ENCODE results near the gene MAST4.
A peak's percentile ranks its signal among the peaks of the same experiment; 100 is the strongest.

The MAST4 gene

GRCh38 chr5:67000794-67001475, 404.7 kb downstream of the MAST4 start:
- H3K36me3 ChIP-seq (ENCODE audit: control insufficient read depth in 2 of 2, insufficient read depth in 2 of 2, low read length in 2 of 2), result no peaks in the 10 kb centered on the region
- no peaks in the 10 kb centered on the region for H3K9me3 ChIP-seq (ENCODE audit: control insufficient read depth in 2 of 2, low read length in 2 of 2)
- no peak overlapping the region for H3K27ac ChIP-seq (ENCODE audit: low read length)
- H3K9ac ChIP-seq (ENCODE audit: low read length in 2 of 2), result no peak overlapping the region
- no peak overlapping the region for H3K4me3 ChIP-seq (ENCODE audit: low read length in 2 of 2)
- no peaks in the 10 kb centered on the region for H3K27me3 ChIP-seq (ENCODE audit: control insufficient read depth in 1 of 2, insufficient read depth in 2 of 2, low read length in 2 of 2)
- peaks cover 6% of the 10 kb centered on the region for H3K4me1 ChIP-seq (ENCODE audit: control insufficient read depth, insufficient read depth, low read length)

GRCh38 chr5:67002832-67003684, 406.9 kb downstream of the MAST4 start:
- no peaks in the 10 kb centered on the region for H3K27me3 ChIP-seq (ENCODE audit: control insufficient read depth in 1 of 2, insufficient read depth in 2 of 2, low read length in 2 of 2)
- no peaks in the 10 kb centered on the region for H3K9me3 ChIP-seq (ENCODE audit: control insufficient read depth in 2 of 2, low read length in 2 of 2)
- H3K9ac ChIP-seq (ENCODE audit: low read length in 2 of 2), result peak overlapping the region in 1 of 2 donors; percentile 92
- no peaks in the 10 kb centered on the region for H3K36me3 ChIP-seq (ENCODE audit: control insufficient read depth in 2 of 2, insufficient read depth in 2 of 2, low read length in 2 of 2)
- H3K4me1 ChIP-seq (ENCODE audit: control insufficient read depth, insufficient read depth, low read length), result peaks cover 15% of the 10 kb centered on the region
- H3K27ac ChIP-seq (ENCODE audit: low read length), result peak overlapping the region; percentile 76
- peak overlapping the region in 1 of 2 donors; percentile 80 for H3K4me3 ChIP-seq (ENCODE audit: low read length in 2 of 2)

DNA sequence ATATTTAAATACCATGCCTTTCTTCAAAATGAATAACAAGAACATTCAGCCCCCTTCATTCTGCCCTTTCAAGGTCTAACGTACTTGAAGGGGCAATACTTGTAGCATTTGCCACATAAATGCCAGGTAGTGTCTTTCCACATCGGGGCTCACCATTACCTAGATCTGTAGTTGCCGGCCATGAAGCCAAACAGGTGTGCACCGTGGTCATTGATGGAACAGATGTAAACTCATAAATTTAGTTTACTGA, 407.4 kb downstream of the MAST4 start:
- peak overlapping the region; percentile 76 for H3K27ac ChIP-seq (ENCODE audit: low read length)
- no peaks in the 10 kb centered on the region for H3K9me3 ChIP-seq (ENCODE audit: control insufficient read depth in 2 of 2, low read length in 2 of 2)
- H3K36me3 ChIP-seq (ENCODE audit: control insufficient read depth in 2 of 2, insufficient read depth in 2 of 2, low read length in 2 of 2), result no peaks in the 10 kb centered on the region
- H3K27me3 ChIP-seq (ENCODE audit: control insufficient read depth in 1 of 2, insufficient read depth in 2 of 2, low read length in 2 of 2), result no peaks in the 10 kb centered on the region
- H3K4me1 ChIP-seq (ENCODE audit: control insufficient read depth, insufficient read depth, low read length), result peaks cover 15% of the 10 kb centered on the region
- peak overlapping the region; percentile 77 to 92 for H3K9ac ChIP-seq (ENCODE audit: low read length in 2 of 2)
- H3K4me3 ChIP-seq (ENCODE audit: low read length in 2 of 2), result peak overlapping the region; percentile 80 to 90

DNA sequence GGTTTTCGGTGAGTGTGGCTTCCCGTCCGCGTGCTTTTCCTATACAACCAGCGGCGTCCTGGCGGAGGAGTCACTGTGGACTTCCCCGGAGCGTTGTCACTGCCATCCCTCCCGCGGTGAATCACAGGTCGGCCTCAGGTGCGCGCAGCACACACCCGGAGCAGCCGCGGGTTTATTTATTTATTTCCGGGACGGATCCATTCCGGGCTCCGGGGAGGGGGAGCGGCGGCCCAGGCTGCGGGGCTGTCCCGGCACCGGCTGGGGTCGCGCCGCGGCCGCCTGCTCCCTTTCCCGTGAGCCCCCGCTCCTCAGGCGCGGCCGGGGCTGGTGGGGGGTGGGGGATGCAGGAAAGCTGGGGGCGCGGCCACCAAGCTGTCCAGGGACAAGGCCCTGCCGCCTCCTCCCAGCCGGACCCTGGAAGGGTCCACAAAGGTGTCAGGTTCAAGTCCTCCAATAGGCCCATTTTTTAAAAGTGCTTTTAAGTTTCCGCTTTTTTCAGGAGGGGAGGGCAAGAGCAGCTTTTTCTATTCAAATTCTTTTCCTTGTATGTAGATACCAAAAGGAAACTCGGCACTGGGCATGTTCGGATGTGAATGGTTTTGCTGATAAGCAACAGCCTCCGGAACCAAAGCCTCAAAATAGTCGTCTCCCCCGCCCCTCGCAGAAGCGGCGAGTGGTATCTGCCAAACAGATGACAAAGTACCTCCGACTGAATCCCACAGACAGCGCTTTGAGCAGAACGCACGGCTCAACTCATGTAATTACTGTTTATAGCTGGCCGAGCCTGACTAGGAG, 407.9 kb downstream of the MAST4 start:
- H3K4me1 ChIP-seq (ENCODE audit: control insufficient read depth, insufficient read depth, low read length), result peaks cover 15% of the 10 kb centered on the region
- H3K36me3 ChIP-seq (ENCODE audit: control insufficient read depth in 2 of 2, insufficient read depth in 2 of 2, low read length in 2 of 2), result no peaks in the 10 kb centered on the region
- H3K9ac ChIP-seq (ENCODE audit: low read length in 2 of 2), result peak overlapping the region; percentile 92 to 94
- no peaks in the 10 kb centered on the region for H3K9me3 ChIP-seq (ENCODE audit: control insufficient read depth in 2 of 2, low read length in 2 of 2)
- peak overlapping the region; percentile 76 for H3K27ac ChIP-seq (ENCODE audit: low read length)
- peak overlapping the region; percentile 80 to 90 for H3K4me3 ChIP-seq (ENCODE audit: low read length in 2 of 2)
- no peaks in the 10 kb centered on the region for H3K27me3 ChIP-seq (ENCODE audit: control insufficient read depth in 1 of 2, insufficient read depth in 2 of 2, low read length in 2 of 2)

DNA sequence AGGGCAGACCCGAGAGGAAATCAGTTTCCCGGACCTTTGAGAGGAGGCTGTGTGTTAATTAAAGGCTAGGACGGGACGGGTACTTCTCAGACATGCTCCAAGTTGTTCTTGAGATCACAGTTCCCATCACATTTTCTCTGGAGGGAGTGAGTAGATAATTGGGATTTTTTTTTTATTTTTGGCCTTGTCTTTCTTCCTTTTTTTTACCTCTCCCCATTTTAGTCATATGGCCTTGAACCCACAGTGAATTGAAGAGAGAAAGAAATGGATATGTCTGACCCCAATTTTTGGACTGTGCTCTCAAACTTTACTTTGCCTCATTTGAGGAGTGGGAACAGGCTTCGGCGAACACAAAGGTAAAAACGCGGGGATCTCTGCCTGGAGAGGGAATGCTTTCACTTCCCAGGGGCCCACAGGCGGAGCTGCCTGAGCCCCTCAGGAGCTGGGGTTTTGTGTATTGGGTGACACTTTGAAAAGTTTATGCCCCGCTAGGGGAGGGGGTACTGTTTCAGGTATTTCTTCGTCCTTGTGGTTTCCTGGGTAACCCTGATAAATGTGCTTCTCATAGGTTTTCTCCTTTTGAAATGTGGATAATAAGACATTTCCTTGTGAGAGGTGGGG, 408.6 kb downstream of the MAST4 start:
- Histone ChIP-seq H3K9me3 (ENCODE audit: control insufficient read depth in 2 of 2, low read length in 2 of 2) (no peaks in the 10 kb centered on the region), H3K27me3 (ENCODE audit: control insufficient read depth in 1 of 2, insufficient read depth in 2 of 2, low read length in 2 of 2) (no peaks in the 10 kb centered on the region), H3K9ac (ENCODE audit: low read length in 2 of 2) (peak overlapping the region; percentile 92 to 94), H3K4me3 (ENCODE audit: low read length in 2 of 2) (peak overlapping the region; percentile 80 to 90), H3K4me1 (ENCODE audit: control insufficient read depth, insufficient read depth, low read length) (peaks cover 15% of the 10 kb centered on the region), H3K36me3 (ENCODE audit: control insufficient read depth in 2 of 2, insufficient read depth in 2 of 2, low read length in 2 of 2) (no peaks in the 10 kb centered on the region), H3K27ac (ENCODE audit: low read length) (peak overlapping the region; percentile 76)

GRCh38 chr5:67005737-67006499, 409.7 kb downstream of the MAST4 start:
- no peaks in the 10 kb centered on the region for H3K27me3 ChIP-seq (ENCODE audit: control insufficient read depth in 1 of 2, insufficient read depth in 2 of 2, low read length in 2 of 2)
- H3K9ac ChIP-seq (ENCODE audit: low read length in 2 of 2), result peak overlapping the region in 1 of 2 donors; percentile 92
- H3K36me3 ChIP-seq (ENCODE audit: control insufficient read depth in 2 of 2, insufficient read depth in 2 of 2, low read length in 2 of 2), result no peaks in the 10 kb centered on the region
- peaks cover 20% of the 10 kb centered on the region for H3K4me1 ChIP-seq (ENCODE audit: control insufficient read depth, insufficient read depth, low read length)
- peak overlapping the region; percentile 80 to 90 for H3K4me3 ChIP-seq (ENCODE audit: low read length in 2 of 2)
- no peak overlapping the region for H3K27ac ChIP-seq (ENCODE audit: low read length)
- no peaks in the 10 kb centered on the region for H3K9me3 ChIP-seq (ENCODE audit: control insufficient read depth in 2 of 2, low read length in 2 of 2)

DNA sequence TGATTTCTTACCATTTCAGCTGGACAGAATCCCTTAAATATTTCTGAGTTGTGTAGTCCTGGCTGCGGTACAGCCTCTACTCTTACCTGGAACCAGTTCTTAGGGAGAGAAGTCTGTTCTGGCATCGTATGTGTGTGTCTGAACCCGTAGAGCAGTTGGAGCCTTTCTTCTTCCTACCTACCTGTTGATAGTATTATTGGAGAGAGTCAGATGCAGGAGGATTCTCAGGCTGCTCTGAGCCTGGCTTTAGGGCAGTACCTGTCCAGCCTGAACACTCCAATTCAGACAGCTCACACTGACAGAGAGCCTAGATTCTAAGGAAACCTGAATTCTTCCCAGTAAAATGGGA, 410.3 kb downstream of the MAST4 start:
- Histone ChIP-seq H3K36me3 (ENCODE audit: control insufficient read depth in 2 of 2, insufficient read depth in 2 of 2, low read length in 2 of 2) (no peaks in the 10 kb centered on the region), H3K4me1 (ENCODE audit: control insufficient read depth, insufficient read depth, low read length) (peaks cover 25% of the 10 kb centered on the region), H3K27ac (ENCODE audit: low read length) (no peak overlapping the region), H3K9me3 (ENCODE audit: control insufficient read depth in 2 of 2, low read length in 2 of 2) (no peaks in the 10 kb centered on the region), H3K4me3 (ENCODE audit: low read length in 2 of 2) (peak overlapping the region; percentile 80 to 90), H3K9ac (ENCODE audit: low read length in 2 of 2) (no peak overlapping the region), H3K27me3 (ENCODE audit: control insufficient read depth in 1 of 2, insufficient read depth in 2 of 2, low read length in 2 of 2) (no peaks in the 10 kb centered on the region)

- Histone ChIP-seq H3K4me1 (ENCODE audit: control insufficient read depth, insufficient read depth, low read length) (peaks cover 25% of the 10 kb centered on the region), H3K9ac (ENCODE audit: low read length in 2 of 2) (no peak overlapping the region), H3K27me3 (ENCODE audit: control insufficient read depth in 1 of 2, insufficient read depth in 2 of 2, low read length in 2 of 2) (no peaks in the 10 kb centered on the region), H3K4me3 (ENCODE audit: low read length in 2 of 2) (no peak overlapping the region), H3K36me3 (ENCODE audit: control insufficient read depth in 2 of 2, insufficient read depth in 2 of 2, low read length in 2 of 2) (no peaks in the 10 kb centered on the region), H3K27ac (ENCODE audit: low read length) (no peak overlapping the region), H3K9me3 (ENCODE audit: control insufficient read depth in 2 of 2, low read length in 2 of 2) (no peaks in the 10 kb centered on the region)
Observed at GRCh38 chr5:67009028-67009427, 412.8 kb downstream of the MAST4 start.

DNA sequence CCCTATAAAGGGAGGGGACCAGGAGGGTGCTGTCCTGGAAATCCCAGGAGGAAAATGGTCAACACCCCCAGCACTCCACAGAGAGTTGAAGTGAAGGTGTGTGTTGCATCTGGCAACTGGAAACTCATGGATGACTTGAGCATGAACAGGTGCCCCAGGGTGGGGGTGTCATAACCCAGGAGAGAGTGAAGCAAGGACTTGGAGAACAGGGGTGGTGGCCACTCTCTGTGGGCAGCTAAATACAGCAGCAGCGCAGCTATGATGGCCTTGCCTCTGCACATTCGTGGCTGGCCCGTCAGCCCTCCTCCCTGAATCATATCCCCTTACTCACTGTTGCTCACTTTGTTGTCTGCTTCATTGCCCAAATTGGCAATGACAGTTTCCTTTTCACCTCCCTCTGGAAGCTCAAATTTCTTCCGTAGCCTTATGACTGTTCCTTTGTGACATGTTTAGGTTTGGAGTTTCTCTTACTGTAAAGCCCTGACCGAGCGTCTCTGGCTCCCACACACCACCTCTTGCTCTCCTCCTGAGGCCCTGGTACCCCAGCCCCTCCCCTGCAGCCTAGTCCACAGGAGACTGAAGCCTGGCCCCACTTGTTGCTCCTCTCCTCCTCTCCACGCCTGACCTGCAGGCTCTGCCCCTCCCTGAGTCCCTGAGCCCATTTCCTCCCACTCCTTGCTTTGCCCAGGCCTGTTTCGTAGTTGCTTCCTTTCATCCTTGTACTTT, 414.7 kb downstream of the MAST4 start:
- Histone ChIP-seq H3K9me3 (ENCODE audit: control insufficient read depth in 2 of 2, low read length in 2 of 2) (no peaks in the 10 kb centered on the region), H3K36me3 (ENCODE audit: control insufficient read depth in 2 of 2, insufficient read depth in 2 of 2, low read length in 2 of 2) (no peaks in the 10 kb centered on the region), H3K4me1 (ENCODE audit: control insufficient read depth, insufficient read depth, low read length) (peaks cover 28% of the 10 kb centered on the region), H3K4me3 (ENCODE audit: low read length in 2 of 2) (peak overlapping the region; percentile 15 to 50), H3K27me3 (ENCODE audit: control insufficient read depth in 1 of 2, insufficient read depth in 2 of 2, low read length in 2 of 2) (no peaks in the 10 kb centered on the region), H3K27ac (ENCODE audit: low read length) (peak overlapping the region; percentile 64), H3K9ac (ENCODE audit: low read length in 2 of 2) (peak overlapping the region; percentile 6 to 7)

Data from stomach smooth muscle (tissue), 2 donors.